A549 (cell line): ENCODE results near the gene MYO9A.

Source experiments
- BCL3 ChIP-seq: fragments of >200 bp; sonication (Bioruptor Twin); formaldehyde crosslinking; IDR thresholded peaks from 3 replicates; pipeline ENCODE4 v1.6.1; 2016
- CTCF ChIP-seq: fragments of >200 bp; sonication (Bioruptor Twin); formaldehyde crosslinking; IDR thresholded peaks from 3 replicates; pipeline ENCODE4 v1.5.1; 2016
- EP300 ChIP-seq, 2 experiments: fragments of >200 bp; sonication (Bioruptor Twin); formaldehyde crosslinking; IDR thresholded peaks; 2 replicates in 1 of 2; 3 replicates in 1 of 2; pipeline ENCODE4 v1.6.1; 2016 to 2017
- HES2 ChIP-seq: fragments of >200 bp; sonication (Bioruptor Twin); formaldehyde crosslinking; IDR thresholded peaks from 2 replicates; pipeline ENCODE4 v1.6.1; 2016
- HMGXB4 ChIP-seq: fragments of 250-450 bp; sonication (Bioruptor Pico); IDR thresholded peaks from 2 replicates; pipeline ENCODE4 v1.5.0; 2021; ENCODE audit warnings: mild to moderate bottlenecking, moderate library complexity, borderline replicate concordance
- HOXA7 ChIP-seq: fragments of 250-450 bp; sonication (Bioruptor Pico); IDR thresholded peaks from 2 replicates; pipeline ENCODE4 v1.5.0; 2020; ENCODE audit warnings: mild to moderate bottlenecking, moderate library complexity
- MAFK ChIP-seq: fragments of 450-650 bp; IDR thresholded peaks from 2 replicates; pipeline ENCODE4 v1.6.1; 2014; ENCODE audit not compliant: partially characterized antibody
- POLR2A ChIP-seq: IDR thresholded peaks from 2 replicates; pipeline ENCODE4 v1.6.1; 2012; ENCODE audit warnings: mild to moderate bottlenecking, low read length

GRCh38 chr15:71779073-71779797 lies 338.7 kb downstream of the MYO9A start:
- TF ChIP-seq POLR2A: no peak
- no peak for TF ChIP-seq HES2
- TF ChIP-seq EP300 (IDR thresholded peaks at IDR 0.05): no peak
- no peak for TF ChIP-seq HMGXB4 (CRISPR knock-in tag)
- no peak for TF ChIP-seq BCL3
- no peak for TF ChIP-seq MAFK
- no peak for TF ChIP-seq CTCF
- no peak for TF ChIP-seq HOXA7 (CRISPR knock-in tag)
